ENCODE data around the gene UCK2.

DNA sequence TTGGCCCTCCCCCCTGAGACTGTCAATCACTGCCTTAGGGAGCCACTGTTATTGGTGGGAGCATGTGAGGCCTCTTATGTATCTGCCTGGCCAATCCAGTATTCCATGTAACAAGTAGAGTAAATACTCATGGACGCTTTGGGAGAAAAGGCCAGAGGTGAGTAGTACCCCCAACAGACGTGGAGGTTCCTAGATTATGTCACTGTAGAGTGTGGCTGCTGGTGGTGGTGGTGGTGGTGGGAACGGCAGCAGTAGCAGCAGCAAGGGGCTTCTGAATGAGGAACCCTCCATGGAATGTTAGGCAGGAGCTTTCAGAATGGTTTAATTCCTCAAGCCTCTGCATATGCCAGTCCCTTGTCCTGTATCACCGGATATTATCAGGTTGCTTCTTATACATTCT, 118.5 kb downstream of the UCK2 start:
- TF ChIP-seq, protein P1, sequence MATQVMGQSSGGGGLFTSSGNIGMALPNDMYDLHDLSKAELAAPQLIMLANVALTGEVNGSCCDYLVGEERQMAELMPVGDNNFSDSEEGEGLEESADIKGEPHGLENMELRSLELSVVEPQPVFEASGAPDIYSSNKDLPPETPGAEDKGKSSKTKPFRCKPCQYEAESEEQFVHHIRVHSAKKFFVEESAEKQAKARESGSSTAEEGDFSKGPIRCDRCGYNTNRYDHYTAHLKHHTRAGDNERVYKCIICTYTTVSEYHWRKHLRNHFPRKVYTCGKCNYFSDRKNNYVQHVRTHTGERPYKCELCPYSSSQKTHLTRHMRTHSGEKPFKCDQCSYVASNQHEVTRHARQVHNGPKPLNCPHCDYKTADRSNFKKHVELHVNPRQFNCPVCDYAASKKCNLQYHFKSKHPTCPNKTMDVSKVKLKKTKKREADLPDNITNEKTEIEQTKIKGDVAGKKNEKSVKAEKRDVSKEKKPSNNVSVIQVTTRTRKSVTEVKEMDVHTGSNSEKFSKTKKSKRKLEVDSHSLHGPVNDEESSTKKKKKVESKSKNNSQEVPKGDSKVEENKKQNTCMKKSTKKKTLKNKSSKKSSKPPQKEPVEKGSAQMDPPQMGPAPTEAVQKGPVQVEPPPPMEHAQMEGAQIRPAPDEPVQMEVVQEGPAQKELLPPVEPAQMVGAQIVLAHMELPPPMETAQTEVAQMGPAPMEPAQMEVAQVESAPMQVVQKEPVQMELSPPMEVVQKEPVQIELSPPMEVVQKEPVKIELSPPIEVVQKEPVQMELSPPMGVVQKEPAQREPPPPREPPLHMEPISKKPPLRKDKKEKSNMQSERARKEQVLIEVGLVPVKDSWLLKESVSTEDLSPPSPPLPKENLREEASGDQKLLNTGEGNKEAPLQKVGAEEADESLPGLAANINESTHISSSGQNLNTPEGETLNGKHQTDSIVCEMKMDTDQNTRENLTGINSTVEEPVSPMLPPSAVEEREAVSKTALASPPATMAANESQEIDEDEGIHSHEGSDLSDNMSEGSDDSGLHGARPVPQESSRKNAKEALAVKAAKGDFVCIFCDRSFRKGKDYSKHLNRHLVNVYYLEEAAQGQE (IDR thresholded peaks at IDR 0.05; ENCODE audit: borderline replicate concordance) = no peak
- TF ChIP-seq, protein P1 (CRISPR knock-in tag; IDR thresholded peaks at IDR 0.05; ENCODE audit: low read depth) = no peak
- TF ChIP-seq POLR2A (conservative IDR thresholded peaks at IDR 0.05) (no peak), NR2C2 (CRISPR knock-in tag; IDR thresholded peaks at IDR 0.05) (no peak), NR2C2 (tag; IDR thresholded peaks at IDR 0.05) (no peak), EZH2 (IDR thresholded peaks at IDR 0.05; ENCODE audit: borderline replicate concordance, low read depth, low read length) (no peak), PHTF2 (CRISPR knock-in tag; IDR thresholded peaks at IDR 0.05) (no peak)
- TF ChIP-seq, protein P2, sequence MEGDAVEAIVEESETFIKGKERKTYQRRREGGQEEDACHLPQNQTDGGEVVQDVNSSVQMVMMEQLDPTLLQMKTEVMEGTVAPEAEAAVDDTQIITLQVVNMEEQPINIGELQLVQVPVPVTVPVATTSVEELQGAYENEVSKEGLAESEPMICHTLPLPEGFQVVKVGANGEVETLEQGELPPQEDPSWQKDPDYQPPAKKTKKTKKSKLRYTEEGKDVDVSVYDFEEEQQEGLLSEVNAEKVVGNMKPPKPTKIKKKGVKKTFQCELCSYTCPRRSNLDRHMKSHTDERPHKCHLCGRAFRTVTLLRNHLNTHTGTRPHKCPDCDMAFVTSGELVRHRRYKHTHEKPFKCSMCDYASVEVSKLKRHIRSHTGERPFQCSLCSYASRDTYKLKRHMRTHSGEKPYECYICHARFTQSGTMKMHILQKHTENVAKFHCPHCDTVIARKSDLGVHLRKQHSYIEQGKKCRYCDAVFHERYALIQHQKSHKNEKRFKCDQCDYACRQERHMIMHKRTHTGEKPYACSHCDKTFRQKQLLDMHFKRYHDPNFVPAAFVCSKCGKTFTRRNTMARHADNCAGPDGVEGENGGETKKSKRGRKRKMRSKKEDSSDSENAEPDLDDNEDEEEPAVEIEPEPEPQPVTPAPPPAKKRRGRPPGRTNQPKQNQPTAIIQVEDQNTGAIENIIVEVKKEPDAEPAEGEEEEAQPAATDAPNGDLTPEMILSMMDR (IDR thresholded peaks at IDR 0.05 in 2 of 3, conservative IDR thresholded peaks at IDR 0.05 in 1 of 3; ENCODE audit: insufficient read depth in 2 of 3, low read depth in 1 of 3, low read length in 3 of 3) = no peak

All from K562 (cell line).